HG02973 (cell line): ENCODE measurements around the gene RNU5D-1.
"Not testable (repeated sequence)": the region's sequence is repeated elsewhere in the genome, so short reads cannot be mapped to it uniquely, and the experiment has no call there.

Experiments used
- ATAC-seq: cut with Tn5 transposase; IDR thresholded peaks from one replicate; pipeline ENCODE4 v1.9.1; 2021; ENCODE audit warnings: moderate library complexity; ENCODE audit not compliant: unreplicated experiment

The RNU5D-1 gene

GRCh38 chr1:44705470-44705869 is 25.5 kb downstream of the RNU5D-1 start:
- no peak for ATAC-seq

GRCh38 chr1:44701141-44701573 is 29.8 kb downstream of the RNU5D-1 start:
- no peak for ATAC-seq

GRCh38 chr1:44700573-44700972 is 30.4 kb downstream of the RNU5D-1 start:
- ATAC-seq: no peak

GRCh38 chr1:44699375-44699774 is 31.6 kb downstream of the RNU5D-1 start:
- not testable (repeated sequence) for ATAC-seq

GRCh38 chr1:44698138-44698537 is 32.8 kb downstream of the RNU5D-1 start:
- no peak for ATAC-seq

- no peak for ATAC-seq
Measured at GRCh38 chr1:44696789-44697345, 34.1 kb downstream of the RNU5D-1 start.

- ATAC-seq: no peak
Measured at GRCh38 chr1:44696101-44696500, 34.9 kb downstream of the RNU5D-1 start.

GRCh38 chr1:44695671-44696070 is 35.3 kb downstream of the RNU5D-1 start:
- ATAC-seq: no peak

- no peak for ATAC-seq
Measured at GRCh38 chr1:44694863-44695478, 36.0 kb downstream of the RNU5D-1 start.

- ATAC-seq: no peak
Measured at GRCh38 chr1:44693900-44694299, 37.1 kb downstream of the RNU5D-1 start.

GRCh38 chr1:44693159-44693558 is 37.8 kb downstream of the RNU5D-1 start:
- ATAC-seq: no peak

- ATAC-seq: no peak
Measured at GRCh38 chr1:44689447-44689765, 41.6 kb downstream of the RNU5D-1 start.

GRCh38 chr1:44688760-44689446 is 42.1 kb downstream of the RNU5D-1 start:
- no peak for ATAC-seq

- no peak for ATAC-seq
Measured at GRCh38 chr1:44685881-44686280, 45.1 kb downstream of the RNU5D-1 start.

- ATAC-seq: no peak
Measured at GRCh38 chr1:44685218-44685617, 45.8 kb downstream of the RNU5D-1 start.

- peak; percentile 84 for ATAC-seq
Measured at GRCh38 chr1:44684525-44684924, 46.4 kb downstream of the RNU5D-1 start.

GRCh38 chr1:44682883-44683265 is 48.1 kb downstream of the RNU5D-1 start:
- ATAC-seq: no peak

- no peak for ATAC-seq
Measured at GRCh38 chr1:44681905-44682882, 48.8 kb downstream of the RNU5D-1 start.
